GM18907 (cell line): ENCODE results near the gene OSBPL10.
"Not testable (repeated sequence)": the region's sequence is repeated elsewhere in the genome, so short reads cannot be mapped to it uniquely, and the experiment has no call there.

Source experiments
- ATAC-seq: cut with Tn5 transposase; IDR thresholded peaks from one replicate; pipeline ENCODE4 v1.9.1; 2021; ENCODE audit warnings: mild to moderate bottlenecking, moderate library complexity; ENCODE audit not compliant: unreplicated experiment

The OSBPL10 gene

DNA sequence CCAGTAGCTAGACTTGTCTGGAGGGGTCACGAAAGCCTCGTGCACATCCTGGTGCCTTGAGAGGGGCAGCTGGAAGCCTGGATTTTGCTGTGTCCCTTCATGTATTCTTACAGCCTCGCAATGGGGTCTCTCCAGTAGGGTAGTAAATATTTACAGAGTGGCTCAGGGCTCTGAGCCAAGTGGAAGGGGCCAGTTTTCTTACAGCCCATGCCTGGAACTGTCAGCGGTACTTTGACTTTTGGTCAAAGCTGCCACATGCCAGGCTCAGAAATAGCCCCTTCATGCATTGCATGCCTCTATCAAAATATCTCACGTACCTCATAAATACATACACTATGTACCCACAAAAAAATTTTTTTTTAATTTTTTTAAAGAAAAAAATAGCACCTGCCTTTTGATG, 119.2 kb downstream of the OSBPL10 start:
- ATAC-seq, result no peak

GRCh38 chr3:31860642-31861041, 120.4 kb downstream of the OSBPL10 start:
- ATAC-seq, result not testable (repeated sequence)

- ATAC-seq, result no peak
These were observed 121.8 kb downstream of the OSBPL10 start for GRCh38 chr3:31859245-31859644.

- no peak for ATAC-seq
These were observed 122.6 kb downstream of the OSBPL10 start for GRCh38 chr3:31858439-31858838.

GRCh38 chr3:31853580-31853979, 127.5 kb downstream of the OSBPL10 start:
- ATAC-seq, result no peak

GRCh38 chr3:31851278-31851677, 129.8 kb downstream of the OSBPL10 start:
- ATAC-seq, result no peak

DNA sequence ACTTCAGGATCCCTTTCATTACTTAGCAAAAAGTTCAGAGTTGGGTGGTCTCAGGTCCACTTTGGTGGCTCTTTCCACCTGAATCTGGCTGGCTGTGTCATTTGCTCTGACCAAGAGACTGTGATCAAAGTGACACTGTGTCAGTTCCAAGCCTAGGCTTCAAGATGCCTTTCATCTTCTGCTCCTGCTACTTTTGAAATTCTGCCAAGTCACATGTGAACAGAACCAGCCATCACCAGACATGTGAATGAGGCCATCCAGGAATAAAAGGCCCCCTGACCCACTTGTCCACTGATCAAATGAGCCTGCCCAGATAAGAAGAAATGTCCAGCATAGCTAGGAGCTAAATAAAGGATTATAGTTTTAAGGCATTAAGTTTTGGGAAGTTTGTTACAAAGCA, 132.2 kb downstream of the OSBPL10 start:
- no peak for ATAC-seq

GRCh38 chr3:31848163-31848818, 132.8 kb downstream of the OSBPL10 start:
- ATAC-seq, result no peak

GRCh38 chr3:31847760-31848159, 133.3 kb downstream of the OSBPL10 start:
- ATAC-seq, result no peak

GRCh38 chr3:31841515-31841914, 139.5 kb downstream of the OSBPL10 start:
- no peak for ATAC-seq

DNA sequence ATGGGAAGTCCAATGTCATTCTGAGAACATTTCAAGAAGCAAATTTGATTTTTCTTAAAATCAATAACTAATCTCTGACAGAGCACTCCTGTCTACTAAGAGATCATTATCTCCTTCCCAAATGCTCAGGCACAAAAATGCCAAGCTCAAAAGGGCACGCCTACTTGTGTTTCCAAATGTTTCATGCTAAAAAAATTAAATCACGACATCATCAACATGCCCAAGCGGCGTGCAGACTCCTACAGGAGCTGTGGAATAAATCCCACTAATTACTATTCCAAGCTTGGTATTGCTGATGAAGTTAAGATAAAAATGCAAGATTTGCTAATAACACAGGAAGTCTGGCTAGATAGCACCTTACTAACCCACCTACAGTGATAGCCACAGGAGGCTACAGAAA, 140.8 kb downstream of the OSBPL10 start:
- no peak for ATAC-seq

DNA sequence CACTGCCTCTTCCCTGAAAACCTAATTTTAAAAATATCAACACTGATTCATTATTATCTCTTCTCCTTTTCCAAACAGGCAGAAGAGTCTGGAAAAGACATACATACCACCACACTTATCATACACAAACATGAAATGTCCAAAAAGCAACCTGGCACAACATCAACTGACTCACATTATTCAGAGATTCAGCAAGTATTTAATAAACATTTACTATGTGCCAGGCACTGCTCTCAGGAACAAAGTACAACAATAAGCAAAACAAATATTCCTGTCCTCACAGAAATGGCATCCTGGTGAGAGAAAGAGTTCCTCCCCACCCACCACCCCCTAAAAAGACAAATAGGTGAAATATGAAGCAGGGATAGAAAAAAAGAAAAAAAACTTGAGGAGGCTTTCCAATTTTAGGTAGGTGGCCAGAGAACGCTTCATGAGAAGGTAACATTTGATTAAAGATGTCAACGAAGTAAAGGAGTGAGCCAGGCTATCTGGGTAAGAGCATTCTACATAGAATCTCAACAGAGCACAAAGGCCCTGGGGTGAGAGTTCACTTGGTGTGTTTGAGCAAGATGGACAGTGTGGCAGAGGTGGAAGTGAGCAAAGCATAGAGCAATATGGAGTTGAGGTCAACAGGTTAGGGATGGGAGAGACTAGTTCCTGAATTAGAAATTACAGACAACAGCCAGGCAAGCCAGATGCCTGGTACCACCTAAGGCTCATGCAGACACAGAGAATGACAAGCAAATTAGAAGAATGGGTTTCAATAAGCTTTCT, 141.7 kb downstream of the OSBPL10 start:
- ATAC-seq, result no peak

GRCh38 chr3:31836131-31837075, 144.7 kb downstream of the OSBPL10 start:
- no peak for ATAC-seq

GRCh38 chr3:31833391-31834190, 147.5 kb downstream of the OSBPL10 start:
- no peak for ATAC-seq

GRCh38 chr3:31832551-31832950, 148.5 kb downstream of the OSBPL10 start:
- ATAC-seq, result no peak

DNA sequence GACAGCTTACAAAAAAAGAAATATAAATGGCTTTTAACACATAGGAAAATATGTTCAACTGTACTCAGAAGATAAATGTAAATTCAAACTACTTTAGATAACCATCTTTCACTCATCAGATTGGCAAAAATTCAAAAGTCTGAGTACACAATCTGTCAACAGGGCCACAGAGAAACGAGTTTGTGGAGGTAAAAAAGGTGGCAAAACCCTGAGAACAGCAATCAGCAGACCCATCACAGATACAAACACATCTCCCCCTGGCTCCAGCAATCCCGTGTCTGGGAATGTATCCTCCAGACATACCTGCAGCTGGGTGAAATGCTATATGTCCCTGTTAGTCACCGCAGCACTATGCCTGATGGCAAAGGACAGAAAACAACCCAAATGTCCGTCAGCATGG, 149.5 kb downstream of the OSBPL10 start:
- no peak for ATAC-seq

DNA sequence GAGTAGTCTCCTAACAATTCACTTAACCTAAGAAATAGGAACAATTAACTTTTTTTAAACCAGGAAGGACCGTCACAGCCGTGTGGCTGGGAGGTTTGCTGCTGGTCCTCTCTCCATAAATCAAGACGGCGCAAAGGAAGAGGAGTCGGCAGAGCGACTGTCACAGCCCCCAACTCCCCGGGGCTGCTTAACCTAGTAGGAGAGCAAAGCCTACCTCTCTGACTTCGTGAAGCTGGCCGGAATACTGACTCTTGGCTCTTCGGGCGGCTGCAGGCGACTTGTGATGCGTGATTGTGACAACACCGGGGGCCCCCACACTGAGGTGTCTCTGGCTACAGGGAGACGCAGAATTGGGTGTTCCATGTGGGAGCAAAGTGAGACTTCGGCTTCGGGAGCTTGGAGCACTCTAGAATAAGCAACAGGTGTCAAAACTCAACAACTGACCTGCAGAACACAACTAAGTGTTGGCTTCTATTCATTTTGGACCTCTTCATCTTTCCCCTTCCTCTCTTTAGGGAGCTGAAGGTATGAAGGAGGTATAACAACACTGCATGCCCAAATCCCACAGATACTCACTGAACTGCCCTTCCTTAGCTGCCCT, 151.1 kb downstream of the OSBPL10 start:
- no peak for ATAC-seq

- no peak for ATAC-seq
These were observed 152.1 kb downstream of the OSBPL10 start for GRCh38 chr3:31829010-31829409.

DNA sequence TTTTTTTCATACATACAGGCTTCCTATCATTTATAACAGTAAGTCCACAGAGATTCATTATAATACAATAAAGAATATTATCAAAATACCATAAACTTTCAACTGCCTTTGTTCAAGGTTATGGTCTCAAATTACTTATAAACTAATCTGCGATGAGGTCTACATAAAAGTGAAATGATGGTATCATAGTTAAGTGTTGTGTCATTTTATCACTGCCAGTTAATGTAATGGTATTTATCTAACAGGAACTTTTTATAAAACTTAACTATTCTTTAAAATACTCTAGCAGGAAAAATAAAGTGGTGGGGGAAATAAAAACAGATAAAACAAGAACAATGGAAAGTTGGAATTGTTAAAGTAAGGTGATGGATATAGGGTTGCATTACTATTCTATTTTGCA, 153.1 kb downstream of the OSBPL10 start:
- ATAC-seq, result no peak

- no peak for ATAC-seq
These were observed 157.9 kb downstream of the OSBPL10 start for GRCh38 chr3:31823184-31823583.
